B cell (primary cell): ENCODE results near the gene HEXB. TPM values are rescaled to one million over a fixed set of nuclear protein-coding genes. Genes with fewer than 3 reads are reported as not detected.

Experiments
- ATAC-seq: fragments of 200-7000 bp; cut with Tn5 transposase; one replicate; pipeline ENCODE4 v1.10.0; 2021; ENCODE audit warnings: low read depth, mild to moderate bottlenecking, moderate number of reproducible peaks, moderate library complexity
- CTCF ChIA-PET: fragments of 350-600 bp; sonication (Branson Sonifier 250); formaldehyde crosslinking; loops from one replicate; lab custom pipeline; 2021; ENCODE audit warnings: antibody characterized with exemption, inconsistent platforms; lab: Charles Lee
- POLR2A ChIA-PET: fragments of 350-600 bp; sonication (Branson Sonifier 250); formaldehyde crosslinking; loops from one replicate; lab custom pipeline; 2021; ENCODE audit warnings: antibody characterized with exemption; lab: Charles Lee
- DNase-seq: peaks from one replicate; pipeline ENCODE4 v3.0.0; 2013
- H2AFZ ChIP-seq: 2 replicates; pipeline ENCODE4 v1.6.1; 2012; ENCODE audit warnings: mild to moderate bottlenecking, low read depth, low read length; ENCODE audit not compliant: insufficient read depth, poor library complexity, severe bottlenecking
- H3K27ac ChIP-seq, 2 donors: 1 replicate in 1 of 2; 2 replicates in 1 of 2; pipeline ENCODE4 v1.5.1; 2012 to 2013; ENCODE audit warnings: low read length in 2 of 2, mild to moderate bottlenecking in 2 of 2, moderate library complexity in 1 of 2
- H3K27me3 ChIP-seq, 4 experiments: fragments of 200-600 bp in 1 of 4; sonication (generic) in 1 of 4; replicated peaks in 1 of 4; 1 replicate in 2 of 4; 2 replicates in 2 of 4; pipeline versions ENCODE4 v1.6.1 to v1.7.0; 2013 to 2016; ENCODE audit warnings: low read length in 3 of 4, mild to moderate bottlenecking in 2 of 4, mixed read lengths in 1 of 4, moderate library complexity in 1 of 4; ENCODE audit not compliant: insufficient read depth in 4 of 4, control insufficient read depth in 3 of 4; ENCODE audit errors: control extremely low read depth in 1 of 4
- H3K36me3 ChIP-seq, 2 experiments: replicated peaks in 1 of 2; 1 replicate in 1 of 2; 2 replicates in 1 of 2; pipeline versions ENCODE4 v1.6.1 to v1.7.1; 2013; ENCODE audit warnings: low read length in 1 of 2; ENCODE audit not compliant: insufficient read depth in 2 of 2, control insufficient read depth in 1 of 2; ENCODE audit errors: control extremely low read depth in 1 of 2, extremely low read depth in 1 of 2
- H3K4me1 ChIP-seq, 2 donors: fragments of 200-600 bp in 1 of 2; sonication (generic) in 1 of 2; 1 replicate in 1 of 2; 2 replicates in 1 of 2; pipeline versions ENCODE4 v1.5.1 to v1.6.1; 2013 to 2017; ENCODE audit warnings: low read length in 2 of 2; ENCODE audit not compliant: control insufficient read depth in 2 of 2, insufficient read depth in 2 of 2
- H3K4me2 ChIP-seq: replicated peaks from 2 replicates; pipeline ENCODE3; 2012; ENCODE audit warnings: mild to moderate bottlenecking, low read depth, low read length; ENCODE audit not compliant: poor library complexity, severe bottlenecking
- H3K4me3 ChIP-seq, 5 experiments: fragments of 200-600 bp in 1 of 5; sonication (generic) in 1 of 5; 1 replicate in 3 of 5; 2 replicates in 2 of 5; pipeline versions ENCODE4 v1.5.1 to v1.7.0; 2011 to 2016; ENCODE audit warnings: low read length in 4 of 5, mild to moderate bottlenecking in 4 of 5, low read depth in 2 of 5, control low read depth in 1 of 5, moderate library complexity in 1 of 5; ENCODE audit not compliant: insufficient read depth in 1 of 5; ENCODE audit errors: control extremely low read depth in 1 of 5, extremely low read depth in 1 of 5
- H3K79me2 ChIP-seq: fragments of 200-600 bp; sonication (generic); one replicate; pipeline ENCODE4 v1.6.0; 2016; ENCODE audit warnings: low read length; ENCODE audit not compliant: control insufficient read depth, insufficient read depth
- H3K9ac ChIP-seq: fragments of 200-600 bp; sonication (generic); 2 replicates; pipeline ENCODE4 v1.6.1; 2017; ENCODE audit warnings: mild to moderate bottlenecking, low read length, moderate library complexity
- H3K9me3 ChIP-seq, 3 donors: one replicate each; pipeline versions ENCODE4 v1.6.1 to v1.7.1; 2013; ENCODE audit warnings: low read length in 2 of 3; ENCODE audit not compliant: control insufficient read depth in 2 of 3, insufficient read depth in 1 of 3; ENCODE audit errors: control extremely low read depth in 1 of 3
- H4K20me1 ChIP-seq: 2 replicates; pipeline ENCODE4 v1.6.0; 2012; ENCODE audit warnings: mild to moderate bottlenecking, low read length; ENCODE audit not compliant: insufficient read depth, control insufficient read depth, poor library complexity, severe bottlenecking
- H3K27ac Mint-ChIP-seq: one replicate; pipeline ENCODE4 v1.8.0; 2021; ENCODE audit warnings: mixed read lengths
- H3K27me3 Mint-ChIP-seq: one replicate; pipeline ENCODE4 v1.8.0; 2021; ENCODE audit warnings: mixed read lengths
- H3K4me1 Mint-ChIP-seq: one replicate; pipeline ENCODE4 v1.8.0; 2021; ENCODE audit warnings: mixed read lengths
- H3K4me3 Mint-ChIP-seq: one replicate; pipeline ENCODE4 v1.8.0; 2021; ENCODE audit warnings: mixed read lengths
- H3K9me3 Mint-ChIP-seq: one replicate; pipeline ENCODE4 v1.8.0; 2022; ENCODE audit warnings: mixed read lengths; ENCODE audit not compliant: insufficient read depth
- CTCF ChIP-seq: fragments of 200-600 bp; IDR thresholded peaks from one replicate; pipeline ENCODE4 v1.8.0; 2022; ENCODE audit warnings: antibody characterized with exemption, mild to moderate bottlenecking
- EZH2 ChIP-seq: IDR thresholded peaks from 2 replicates; pipeline ENCODE4 v1.6.1; 2012; ENCODE audit warnings: borderline replicate concordance, low read depth, mild to moderate bottlenecking, moderate library complexity, low read length; ENCODE audit not compliant: insufficient read depth, poor library complexity, severe bottlenecking
- WGBS: methylation state at CpG from one replicate; pipeline ENCODE4 v1.1.5; 2013; ENCODE audit warnings: missing lambda C conversion rate; ENCODE audit not compliant: insufficient coverage; 5-methylcytosine and 5-hydroxymethylcytosine counted together
- intact Hi-C: fragments of 100-400 bp; cut with micrococcal nuclease; formaldehyde crosslinking; loops from one replicate; pipeline ENCODE4 v1.10.0; 2022
- polyA plus RNA-seq: library from polyadenylated mRNA; depleted of rRNA; stranded (reverse); fragments of >200 nt; gene quantifications from 2 replicates; pipeline ENCODE4 v1.2.3, GENCODE V29; 2012
- total RNA-seq, 2 donors: library from RNA; stranded (reverse); fragments of 120-200 nt in 1 of 2; gene quantifications; 1 replicate in 1 of 2; 2 replicates in 1 of 2; pipeline versions ENCODE4 v1.2.3 to v1.2.4, GENCODE V29; 2013 to 2022

Gene HEXB
- total and polyA plus RNA-seq, 2 donors (not counting 1 experiment from before 2014, with no cell fraction given), result 23.6 to 47.1 TPM

GRCh38 chr5:74638544-74638969 lies 46.5 kb upstream of the HEXB start:
- no peaks in the 10 kb centered on the region for H3K9me3 ChIP-seq
- WGBS, result 100% methylated on average over 1 of the region's 1 CpG
- ATAC-seq (no peak), DNase-seq (no peak)
- peaks cover 23% of the 10 kb centered on the region for H3K4me1 Mint-ChIP-seq
- peak overlapping the region; percentile 95 for H3K4me2 ChIP-seq
- no peak overlapping the region for H3K27ac ChIP-seq
- no peaks in the 10 kb centered on the region for H3K27me3 Mint-ChIP-seq
- H3K27ac Mint-ChIP-seq, result no peak overlapping the region
- intact Hi-C loops, result loop anchor here (2.0 kb wide), 1 partner anchor 62 kb away; no protein-coding TSS in a partner anchor
- no peaks in the 10 kb centered on the region for H3K9me3 Mint-ChIP-seq
- peak overlapping the region; percentile 87 for H3K4me3 Mint-ChIP-seq
- H3K4me1 ChIP-seq, result peaks cover 22 to 34% of the 10 kb centered on the region in 2 donors
- peaks cover 56% of the 10 kb centered on the region for H3K79me2 ChIP-seq
- TF ChIP-seq CTCF, result no peak
- no peak for TF ChIP-seq EZH2
- H3K36me3 ChIP-seq, result peaks cover 2 to 11% of the 10 kb centered on the region in 2 experiments
- no peak overlapping the region for H2AFZ ChIP-seq
- H3K9ac ChIP-seq, result peak overlapping the region; percentile 85
- ChIA-PET CTCF (interaction anchor here (1.4 kb wide), 1 partner anchor 244 kb away, joined by 4 read pairs; no protein-coding TSS in a partner anchor), POLR2A (no interaction called here)
- peaks cover 3% of the 10 kb centered on the region for H4K20me1 ChIP-seq
- no peaks in the 10 kb centered on the region for H3K27me3 ChIP-seq
- peak overlapping the region in 2 of 5 experiments; percentile 9 to 74 for H3K4me3 ChIP-seq
